NOMO-1 (cell line): ENCODE measurements around the gene HCRTR1.

Experiments
- DNase-seq, 2 experiments: peaks; one replicate each; lab custom pipeline; 2025; ENCODE audit not compliant: unreplicated experiment in 2 of 2; lab: John Stamatoyannopoulos, UW

Gene HCRTR1

GRCh38 chr1:31663622-31664452 lies 46.3 kb downstream of the HCRTR1 start:
- peak in 1 of 2 experiments; percentile 9 for DNase-seq

GRCh38 chr1:31664528-31664927 lies 47.0 kb downstream of the HCRTR1 start:
- no peak for DNase-seq

- no peak for DNase-seq
Measured at GRCh38 chr1:31665234-31665878, 47.9 kb downstream of the HCRTR1 start.

GRCh38 chr1:31666263-31666963 lies 48.9 kb downstream of the HCRTR1 start:
- DNase-seq, result no peak

DNA sequence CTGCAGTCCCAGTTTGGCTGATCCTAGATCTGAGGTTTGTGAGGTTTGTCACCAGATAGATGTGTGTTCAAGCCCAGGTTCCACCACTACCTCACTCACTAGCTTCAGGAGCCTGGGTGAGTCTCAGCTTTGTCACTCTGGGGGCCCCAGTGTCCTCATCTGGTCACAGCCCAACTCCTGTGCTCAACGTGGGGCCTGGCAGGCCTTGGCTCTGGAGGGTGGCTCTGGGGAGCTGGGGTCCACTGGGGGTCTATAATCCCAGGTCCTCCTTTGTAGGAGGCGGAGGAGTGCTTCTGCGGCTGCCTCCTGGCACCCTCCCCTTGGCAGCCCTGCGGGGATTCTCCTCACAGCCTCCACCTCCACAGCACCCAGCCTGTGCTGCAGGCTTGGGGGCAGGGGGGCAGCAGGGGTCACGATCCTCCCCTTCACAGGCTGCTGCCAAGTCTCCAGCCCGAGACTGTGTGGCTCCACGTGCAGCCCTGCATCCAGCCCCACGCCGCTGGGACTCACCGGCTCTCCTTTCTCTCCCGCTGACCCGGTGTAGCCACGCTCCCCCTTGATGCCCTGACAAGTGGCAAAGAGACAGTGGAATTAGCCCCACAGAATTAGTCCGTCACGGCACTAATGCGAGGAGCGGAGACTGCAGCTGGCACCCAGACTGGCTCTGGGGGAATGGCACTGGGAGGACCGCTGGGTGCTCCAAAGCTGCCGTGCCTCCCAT lies 49.7 kb downstream of the HCRTR1 start:
- no peak for DNase-seq

DNA sequence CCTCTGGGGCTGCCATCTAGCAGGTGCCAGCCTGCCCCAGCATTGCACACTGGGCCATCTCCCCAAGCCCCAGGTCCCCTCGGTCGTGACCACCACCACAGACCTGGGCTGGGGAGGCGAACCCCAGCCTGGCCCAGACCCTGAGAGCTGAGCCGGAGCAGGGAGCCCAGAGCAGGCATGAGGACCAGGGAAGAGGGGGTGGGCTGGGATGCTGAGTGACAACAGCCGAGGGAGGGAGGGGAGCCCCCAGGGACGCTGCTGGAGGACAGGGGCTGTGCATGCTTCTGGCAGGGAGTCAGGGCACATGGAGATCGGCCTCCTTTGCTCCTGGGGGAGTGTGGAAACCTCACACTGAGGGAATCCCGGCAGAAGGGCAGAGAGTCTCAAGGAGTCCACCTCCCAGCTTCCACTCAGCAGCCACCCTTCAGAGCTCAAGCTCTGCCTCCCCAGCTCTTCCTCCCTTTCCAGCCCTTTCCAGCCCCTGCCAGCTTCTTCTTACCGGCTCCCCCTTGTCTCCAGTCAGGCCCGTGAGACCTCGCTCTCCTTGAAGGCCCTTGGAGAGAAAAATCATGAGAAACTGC lies 50.9 kb downstream of the HCRTR1 start:
- no peak for DNase-seq

GRCh38 chr1:31669433-31669785 lies 51.9 kb downstream of the HCRTR1 start:
- no peak for DNase-seq

GRCh38 chr1:31669786-31670592 lies 52.5 kb downstream of the HCRTR1 start:
- DNase-seq, result peak in 1 of 2 experiments; percentile 11

GRCh38 chr1:31670593-31670964 lies 53.1 kb downstream of the HCRTR1 start:
- no peak for DNase-seq

DNA sequence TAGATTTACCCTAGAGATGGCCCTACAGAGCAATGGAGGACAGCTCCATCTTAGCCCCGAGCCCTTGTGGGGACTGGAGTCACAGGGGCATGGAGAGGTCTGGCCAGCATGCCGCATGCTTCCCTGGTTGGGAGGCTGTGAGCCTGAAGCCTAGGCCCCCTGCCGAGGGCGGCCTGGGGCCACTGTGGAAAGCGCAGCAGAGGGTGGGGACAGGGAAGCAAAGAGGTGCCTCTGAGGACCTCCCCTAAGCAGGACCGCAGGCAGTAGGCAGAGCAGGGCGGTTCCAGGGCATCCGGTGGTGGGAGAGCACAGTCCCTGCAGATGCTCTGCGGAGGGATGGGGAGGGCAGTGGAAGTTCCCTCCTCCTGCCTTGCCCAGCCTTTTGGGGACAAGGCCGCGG lies 53.7 kb downstream of the HCRTR1 start:
- DNase-seq, result no peak

GRCh38 chr1:31671561-31672201 lies 54.2 kb downstream of the HCRTR1 start:
- no peak for DNase-seq

DNA sequence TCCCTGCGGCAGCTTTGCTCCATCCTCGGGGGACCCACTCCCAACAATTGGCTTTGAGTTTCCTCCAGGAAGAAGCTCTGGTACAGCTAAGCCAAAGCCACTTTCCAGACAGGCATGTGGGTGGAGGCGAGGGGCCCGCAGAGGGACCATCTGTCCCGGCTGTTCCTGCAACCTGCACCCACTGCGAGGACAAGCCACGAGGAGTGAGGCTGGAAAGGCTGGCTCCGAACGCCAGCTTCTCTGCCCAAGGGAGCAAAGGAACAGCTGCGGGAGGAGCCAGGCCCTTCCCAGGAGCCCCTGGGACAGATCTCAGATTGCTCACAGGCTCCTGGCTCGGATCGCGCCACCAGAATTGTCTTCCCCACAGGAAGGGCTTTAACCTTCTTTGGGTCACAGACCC lies 55.5 kb downstream of the HCRTR1 start:
- no peak for DNase-seq

DNA sequence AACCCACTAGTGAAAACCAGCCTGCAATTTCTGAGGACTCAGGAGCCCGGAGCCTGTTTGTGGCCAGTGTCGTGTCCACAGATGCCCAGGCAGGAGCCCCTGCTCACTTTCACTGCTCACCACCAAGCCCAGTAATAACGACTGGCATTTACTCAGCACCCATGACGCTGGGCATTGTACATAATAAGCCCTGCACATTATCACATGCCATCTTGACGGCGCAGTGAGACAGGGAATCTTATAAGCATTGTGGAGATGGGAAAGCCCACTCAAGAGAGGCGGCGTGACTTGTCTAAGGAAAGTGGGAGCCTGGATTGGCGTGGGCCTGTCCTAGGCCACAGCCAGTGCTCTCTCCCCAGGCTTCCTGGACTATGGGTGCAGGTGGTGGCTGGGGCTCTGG lies 55.9 kb downstream of the HCRTR1 start:
- DNase-seq, result no peak

GRCh38 chr1:31674626-31675025 lies 57.1 kb downstream of the HCRTR1 start:
- no peak for DNase-seq

GRCh38 chr1:31675161-31675560 lies 57.7 kb downstream of the HCRTR1 start:
- DNase-seq, result no peak

DNA sequence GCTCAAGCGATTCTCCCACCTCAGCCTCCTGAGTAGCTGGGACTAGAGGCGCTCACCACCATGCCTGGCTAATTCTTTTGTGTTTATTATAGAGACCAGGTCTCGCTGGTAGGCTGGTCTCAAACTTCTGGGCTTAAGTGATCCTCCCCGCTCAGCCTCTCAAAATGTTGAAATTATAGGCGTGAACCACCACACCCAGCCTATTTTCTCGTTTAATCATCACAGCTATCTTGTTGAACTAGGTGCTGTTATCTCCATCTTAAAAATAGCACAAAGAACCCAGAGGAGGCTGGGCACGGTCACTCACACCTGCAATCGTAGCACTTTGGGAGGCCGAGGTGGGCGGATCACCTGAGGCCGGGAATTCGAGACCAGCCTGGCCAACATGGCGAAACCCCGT lies 58.3 kb downstream of the HCRTR1 start:
- DNase-seq, result no peak
